ENCODE data around the gene SDK1.

Gene SDK1

DNA sequence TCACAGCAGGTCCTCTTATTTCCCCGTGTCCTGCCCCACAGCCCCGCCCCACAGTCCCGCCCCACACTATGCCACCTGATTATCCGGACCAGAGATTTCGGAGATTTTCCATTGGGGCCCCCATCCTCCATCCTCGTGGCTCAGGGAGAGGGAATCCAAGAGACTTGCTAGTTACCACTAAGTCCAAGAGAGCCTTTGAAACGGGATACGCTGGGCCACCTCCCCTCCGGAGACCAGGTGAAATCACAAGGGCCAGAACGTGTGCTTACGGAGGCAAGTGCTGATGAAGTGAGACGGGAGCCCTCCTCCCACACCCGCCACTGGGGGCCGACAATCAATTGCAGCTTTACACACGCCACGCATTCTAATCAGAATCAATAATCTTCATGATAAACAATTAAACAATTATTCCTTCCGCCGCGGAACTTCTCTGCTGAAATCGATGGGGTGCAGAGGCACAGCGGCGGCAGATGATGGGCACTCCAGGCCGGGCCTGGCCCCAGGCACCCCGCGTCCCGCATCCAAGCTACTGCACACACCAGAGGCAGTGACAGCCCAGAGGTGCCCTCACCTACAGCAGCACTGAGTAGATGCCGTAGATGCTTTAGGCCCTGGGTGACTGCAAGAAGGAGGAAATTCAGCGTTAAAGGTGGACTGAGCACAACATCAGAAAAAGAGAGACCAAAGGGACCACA is 847.0 kb downstream of the SDK1 start:
- DNase-seq = no peak

DNA sequence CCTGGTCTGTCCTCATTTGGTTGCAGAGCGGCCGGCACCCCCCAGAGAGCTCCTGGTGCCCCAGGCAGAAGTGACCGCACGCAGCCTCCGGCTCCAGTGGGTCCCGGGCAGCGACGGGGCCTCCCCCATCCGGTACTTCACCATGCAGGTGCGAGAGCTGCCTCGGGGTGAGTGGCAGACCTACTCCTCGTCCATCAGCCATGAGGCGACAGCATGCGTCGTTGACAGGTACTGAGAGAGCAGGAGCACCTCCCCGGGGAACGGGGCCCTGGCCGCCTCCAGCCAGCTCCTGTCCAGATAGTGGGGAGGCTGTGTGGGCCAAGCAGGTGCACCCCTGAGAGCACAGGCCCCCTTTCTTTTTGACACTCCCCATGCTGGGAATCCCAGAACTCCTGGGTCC is 848.2 kb downstream of the SDK1 start:
- DNase-seq = no peak

DNA sequence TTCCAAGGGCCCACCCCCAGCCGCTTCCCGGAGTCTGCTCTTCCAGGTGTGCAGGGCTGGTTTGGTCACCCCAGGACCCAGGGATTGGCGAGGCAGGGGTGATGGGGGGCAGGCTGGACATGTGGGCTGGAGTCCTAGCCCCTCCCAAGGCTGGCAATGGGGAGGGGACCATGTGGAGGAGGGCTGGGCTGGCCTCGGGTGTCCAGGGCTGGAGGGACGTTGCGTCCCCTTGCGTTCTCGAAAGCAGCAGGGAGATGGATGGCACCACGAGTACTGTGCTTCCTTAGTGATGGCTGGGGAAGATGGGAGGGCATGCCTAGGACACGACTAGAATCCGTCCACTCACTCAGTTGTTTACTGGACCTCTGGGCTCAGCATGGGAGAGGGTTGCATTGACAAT is 848.6 kb downstream of the SDK1 start:
- DNase-seq = no peak

DNA sequence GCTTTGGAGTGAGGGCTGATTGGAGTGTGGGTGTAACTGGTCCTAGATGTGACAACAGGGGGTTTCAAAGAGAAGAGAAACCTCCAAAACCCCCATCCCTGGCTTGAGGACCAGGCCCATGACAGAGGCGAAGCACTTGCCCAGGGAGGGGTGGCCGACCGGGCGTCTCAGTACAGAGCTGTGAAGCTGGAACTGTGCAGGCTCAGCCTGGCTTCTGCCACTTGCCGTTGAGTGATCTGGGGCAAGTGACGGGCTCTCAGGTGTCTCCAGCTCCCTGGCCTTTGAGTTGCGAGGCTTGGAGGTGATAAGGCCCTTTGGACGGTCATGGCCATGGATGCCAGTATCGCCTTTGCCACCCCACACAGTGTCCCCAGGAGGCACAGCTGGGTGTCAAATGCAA is 849.7 kb downstream of the SDK1 start:
- no peak for DNase-seq

DNA sequence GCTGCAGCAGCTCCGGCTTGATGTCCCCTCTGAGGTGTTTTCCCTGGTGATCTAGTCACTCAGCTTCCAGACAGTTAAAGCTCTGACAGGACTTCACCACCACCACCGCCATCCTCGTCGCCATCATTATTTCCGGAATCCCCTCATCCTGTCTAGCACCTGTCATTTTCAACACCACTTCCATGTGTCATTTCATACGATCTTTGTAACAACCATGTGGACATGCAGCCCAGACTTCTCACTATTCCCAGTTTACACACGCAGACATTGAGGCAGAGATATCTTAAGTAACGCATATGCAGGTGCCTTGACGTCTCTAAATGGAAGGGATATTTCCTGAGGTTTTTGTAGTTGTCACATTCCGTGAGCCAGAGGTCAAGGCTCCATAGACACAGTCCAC is 850.5 kb downstream of the SDK1 start:
- no peak for DNase-seq

DNA sequence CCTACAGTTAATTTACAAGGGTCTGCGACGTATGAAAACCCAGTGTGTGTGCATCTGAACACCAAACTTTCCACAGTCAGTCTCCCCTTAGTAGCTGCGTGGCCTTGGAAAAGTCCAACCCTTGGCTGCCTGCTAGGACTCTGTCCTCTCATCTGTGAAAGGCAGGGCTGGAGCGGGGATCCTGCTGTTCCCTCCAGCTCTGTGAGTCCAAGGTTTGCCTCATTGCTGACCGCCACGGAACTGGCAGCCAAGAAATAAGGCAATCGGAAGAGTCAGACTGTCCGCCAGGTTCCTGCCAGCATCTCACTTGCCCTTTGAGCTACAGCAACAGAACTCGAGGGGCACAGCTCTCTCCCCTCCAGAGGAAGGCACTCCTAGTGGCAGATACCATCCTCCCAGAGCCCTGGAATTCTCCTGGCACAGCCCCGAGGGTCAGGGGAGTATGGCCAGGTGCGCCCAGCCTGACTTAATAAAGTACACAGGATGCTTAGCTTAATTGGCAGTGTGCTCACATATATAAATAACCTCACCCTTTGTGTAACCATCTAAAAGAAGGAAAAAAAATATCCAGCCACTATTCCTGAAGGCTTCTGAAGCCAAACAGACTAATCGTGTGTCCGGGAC is 851.0 kb downstream of the SDK1 start:
- no peak for DNase-seq

DNA sequence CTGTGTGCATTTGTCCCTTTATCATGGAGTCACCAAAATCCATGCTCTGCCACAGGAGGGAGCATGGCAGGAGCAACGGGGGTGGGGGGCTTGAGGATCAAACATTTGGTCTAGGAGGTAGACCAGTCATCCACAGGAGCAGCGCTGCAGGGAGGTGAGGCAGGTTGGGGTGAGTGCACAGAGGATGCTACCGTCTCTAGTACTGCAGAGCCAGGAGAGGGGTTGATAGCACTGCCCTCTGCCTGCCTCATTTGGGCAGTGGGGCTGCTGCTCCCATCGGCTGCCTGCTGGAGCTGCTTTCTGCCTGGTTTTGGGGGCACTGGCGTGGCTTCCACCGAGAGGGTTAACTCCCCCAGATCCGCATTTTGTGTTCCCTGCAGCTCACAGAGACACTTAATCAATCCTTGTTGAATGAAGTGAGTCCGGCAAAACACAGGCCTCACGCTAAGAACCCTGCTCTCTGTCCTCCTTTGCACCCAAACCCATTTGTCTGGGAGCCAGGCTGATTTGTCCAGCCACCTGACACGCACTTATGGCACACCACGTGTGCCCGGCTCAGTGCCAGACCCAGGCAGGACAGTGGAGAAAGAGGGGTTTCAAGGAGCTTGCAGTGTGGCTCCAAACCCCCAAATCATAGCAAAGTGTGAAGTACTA is 854.0 kb downstream of the SDK1 start:
- DNase-seq = no peak

DNA sequence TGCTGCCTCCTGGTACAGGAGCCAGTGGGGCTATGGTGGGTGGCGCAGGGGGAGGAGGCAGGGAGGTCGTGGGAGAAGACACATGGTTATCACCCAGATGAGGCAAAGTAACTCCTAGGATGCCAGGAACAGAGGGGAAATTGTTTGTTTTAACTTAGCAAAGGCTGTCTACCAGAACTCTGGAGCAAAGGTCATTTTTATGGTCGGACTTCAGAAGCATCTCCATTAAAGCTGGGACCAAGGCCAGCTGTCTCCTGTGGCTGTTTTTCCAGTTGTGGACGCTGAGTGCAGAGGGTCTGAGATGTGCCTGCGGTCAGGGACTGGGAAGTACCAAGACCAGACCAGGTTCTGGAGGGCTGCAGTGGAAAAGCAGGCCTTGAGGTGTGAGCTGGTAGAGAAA is 855.1 kb downstream of the SDK1 start:
- no peak for DNase-seq

DNA sequence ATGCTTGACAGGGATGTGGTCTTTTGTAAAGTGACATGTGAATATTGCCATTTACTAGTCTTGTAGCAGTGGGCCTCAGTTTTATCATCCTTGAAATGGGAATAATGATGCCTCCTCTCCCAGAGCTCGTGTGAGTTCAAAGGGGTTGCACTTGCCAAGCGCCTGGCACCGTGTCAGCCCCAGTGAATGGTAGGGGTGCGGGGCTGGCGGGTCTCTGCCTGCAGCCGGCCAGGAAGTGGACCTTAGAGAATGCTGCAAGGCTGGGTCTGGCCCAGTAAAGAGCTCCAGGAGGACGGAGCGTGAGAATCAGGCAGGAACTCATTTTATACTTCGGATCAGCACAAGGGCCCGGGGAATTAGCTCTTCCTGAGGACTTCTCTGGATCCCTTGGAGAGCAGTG is 856.6 kb downstream of the SDK1 start:
- no peak for DNase-seq

DNA sequence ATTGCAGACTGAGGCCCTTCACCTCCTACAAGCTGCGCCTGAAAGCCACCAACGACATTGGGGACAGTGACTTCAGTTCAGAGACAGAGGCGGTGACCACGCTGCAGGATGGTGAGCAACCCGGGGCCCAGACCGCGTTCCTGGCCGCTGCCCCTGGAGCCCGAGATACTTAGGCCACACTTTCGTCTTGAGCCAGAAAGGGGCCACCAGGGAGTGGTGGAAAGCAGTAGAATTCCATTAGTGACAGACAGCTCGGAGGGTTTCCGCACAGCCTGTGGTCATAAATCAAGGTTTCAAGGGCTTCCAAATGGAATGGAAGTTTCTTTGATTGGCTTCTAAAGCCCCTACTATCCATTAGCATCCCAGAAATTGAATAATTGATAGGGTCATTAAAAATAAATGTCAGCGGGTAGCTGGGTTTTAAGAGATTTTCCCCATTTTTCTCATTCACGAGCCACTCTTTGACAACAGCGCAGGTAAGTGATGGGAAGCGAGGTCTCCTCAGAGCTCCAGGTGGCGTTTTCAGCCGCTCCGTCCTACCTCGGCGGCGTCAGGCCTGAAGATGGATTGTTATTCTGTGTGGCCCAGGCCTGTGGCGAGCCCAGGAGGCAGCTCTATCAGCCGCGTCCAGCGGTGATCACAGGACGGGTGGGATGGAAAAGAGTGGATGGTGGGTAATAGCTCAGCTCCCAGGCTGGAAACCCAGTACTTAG is 857.5 kb downstream of the SDK1 start:
- no peak for DNase-seq

DNA sequence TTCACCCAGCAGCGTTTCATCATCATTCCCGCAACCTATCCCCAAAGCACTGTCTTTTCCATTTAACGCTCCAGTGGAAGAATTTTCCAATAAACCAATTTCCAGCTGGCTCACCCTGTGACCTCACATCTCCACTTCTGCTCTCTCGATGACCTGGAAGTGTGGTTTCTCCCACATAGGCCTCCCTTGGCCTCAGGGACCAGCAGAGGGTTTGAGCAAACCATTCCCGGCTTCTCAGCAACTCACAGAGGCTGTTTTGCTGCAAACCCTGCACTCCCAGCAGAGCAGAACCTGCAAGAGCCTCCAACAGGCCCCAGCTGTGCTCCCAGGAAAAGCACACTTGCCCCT is 858.1 kb downstream of the SDK1 start:
- DNase-seq = no peak

DNA sequence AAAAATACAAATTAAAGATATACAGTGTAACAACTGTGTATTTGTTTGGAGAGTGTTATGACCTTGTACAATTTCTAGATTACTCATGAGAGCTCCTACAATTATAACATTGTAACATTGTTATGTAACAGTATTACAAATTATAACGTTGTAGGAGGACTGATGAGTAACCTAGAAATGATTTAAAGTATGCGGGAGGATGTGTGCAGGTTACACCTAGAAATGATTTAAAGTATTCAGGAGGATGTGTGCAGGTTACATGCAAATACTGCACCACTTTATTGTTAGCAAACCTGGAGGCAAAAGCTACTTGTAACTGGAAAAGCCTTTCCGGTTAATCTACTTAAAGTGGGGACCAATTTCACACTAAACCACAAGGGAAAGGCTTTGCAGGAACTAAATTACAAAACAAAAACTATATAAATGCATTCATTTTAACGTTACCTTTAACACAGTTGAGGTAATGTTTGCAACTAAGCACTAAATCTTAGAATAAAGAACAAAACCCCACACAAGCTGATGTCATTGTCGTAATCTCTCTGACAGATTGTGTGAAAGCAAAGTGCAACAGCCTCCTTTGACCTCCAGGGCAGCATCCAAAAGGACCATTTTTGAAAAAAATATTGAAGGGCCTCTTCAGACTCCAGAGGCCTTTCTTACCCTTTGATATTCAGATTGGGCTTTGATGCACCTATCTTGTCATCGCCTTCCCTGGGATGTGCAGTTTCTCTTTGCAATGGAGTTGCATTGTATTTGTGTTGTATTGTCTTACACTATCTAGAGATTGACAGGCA is 858.9 kb downstream of the SDK1 start:
- no peak for DNase-seq

DNA sequence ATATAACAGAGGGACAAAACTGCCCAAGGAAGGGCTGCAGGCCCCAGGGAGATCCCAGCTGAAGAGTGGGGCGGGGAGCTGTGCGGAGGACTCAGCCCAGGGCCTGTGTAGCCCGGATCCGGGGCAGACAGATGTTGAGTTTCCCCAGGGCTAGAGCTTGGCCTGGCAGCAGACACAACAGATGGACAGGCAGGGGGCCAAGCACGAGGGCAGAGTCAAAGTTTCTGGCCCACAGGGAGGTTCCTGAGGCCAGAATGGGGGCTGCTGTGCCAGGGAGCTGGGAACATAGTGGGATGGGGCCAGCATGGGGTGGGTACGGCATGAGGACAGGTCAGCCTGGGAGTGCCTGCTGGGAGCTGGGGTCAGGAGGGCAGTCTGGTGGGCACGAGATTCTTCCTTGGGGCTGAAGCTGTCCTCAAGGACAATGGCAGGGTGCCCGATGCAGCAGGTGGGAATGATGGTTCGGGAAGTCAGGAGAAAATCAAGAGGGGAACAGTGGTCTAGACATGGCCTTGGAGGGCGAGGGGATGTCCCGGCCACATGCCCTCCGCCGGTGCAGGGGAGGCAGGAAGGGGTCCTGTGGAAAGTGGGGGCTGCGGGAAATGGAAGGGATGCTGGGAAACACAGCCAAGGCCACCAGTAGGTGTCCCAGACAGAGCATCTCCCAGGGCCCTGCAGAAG is 862.0 kb downstream of the SDK1 start:
- DNase-seq = no peak

DNA sequence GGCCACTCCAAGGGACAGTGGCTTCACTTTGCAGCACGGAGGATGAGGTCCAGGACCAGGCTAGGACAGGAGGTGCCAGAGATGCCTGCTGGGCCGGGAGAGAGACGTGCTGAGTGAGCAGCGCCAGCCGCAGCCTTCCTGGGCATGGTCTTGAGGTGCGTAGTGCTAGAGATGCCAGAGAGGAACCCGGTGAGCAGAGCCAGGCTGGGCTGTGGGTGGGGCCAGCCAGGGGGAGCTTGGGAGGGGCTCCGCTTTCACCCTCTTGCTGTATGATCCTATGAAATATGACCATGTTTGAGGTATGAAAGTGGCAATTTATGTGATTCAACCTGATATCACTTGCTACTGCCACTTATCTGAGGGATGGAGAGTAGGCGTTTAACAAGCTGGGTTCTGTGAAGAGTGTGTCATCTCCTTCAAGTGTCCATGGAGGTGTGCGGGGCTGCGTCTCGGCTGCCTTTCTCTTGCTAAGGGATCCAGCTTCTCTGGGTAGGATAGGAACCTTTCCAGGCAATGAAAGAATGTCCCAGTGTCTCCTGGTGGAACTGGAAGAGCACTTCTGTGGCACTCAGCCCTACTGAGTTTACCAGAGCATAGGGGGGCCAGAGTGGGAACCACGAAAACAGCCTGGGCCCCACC is 862.6 kb downstream of the SDK1 start:
- no peak for DNase-seq

DNA sequence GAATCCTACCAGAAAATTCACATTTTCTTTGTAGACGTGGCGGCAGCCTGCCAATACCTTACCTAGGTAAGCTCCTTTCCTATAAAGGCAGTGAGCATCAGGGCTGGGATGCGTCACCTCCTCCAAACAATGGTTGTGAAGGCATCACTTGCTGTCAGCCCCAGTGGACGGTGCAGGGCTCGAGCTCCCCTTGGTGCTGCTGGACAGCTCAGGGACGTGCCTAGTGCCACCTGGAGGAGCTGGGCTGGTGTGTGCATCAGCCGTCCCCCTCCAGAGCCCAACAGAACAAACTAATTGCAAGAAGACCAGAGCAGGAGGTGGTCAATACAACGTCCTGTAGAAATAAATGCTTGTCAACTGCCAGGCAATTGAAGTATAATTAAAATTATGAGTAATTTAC is 863.5 kb downstream of the SDK1 start:
- no peak for DNase-seq

DNA sequence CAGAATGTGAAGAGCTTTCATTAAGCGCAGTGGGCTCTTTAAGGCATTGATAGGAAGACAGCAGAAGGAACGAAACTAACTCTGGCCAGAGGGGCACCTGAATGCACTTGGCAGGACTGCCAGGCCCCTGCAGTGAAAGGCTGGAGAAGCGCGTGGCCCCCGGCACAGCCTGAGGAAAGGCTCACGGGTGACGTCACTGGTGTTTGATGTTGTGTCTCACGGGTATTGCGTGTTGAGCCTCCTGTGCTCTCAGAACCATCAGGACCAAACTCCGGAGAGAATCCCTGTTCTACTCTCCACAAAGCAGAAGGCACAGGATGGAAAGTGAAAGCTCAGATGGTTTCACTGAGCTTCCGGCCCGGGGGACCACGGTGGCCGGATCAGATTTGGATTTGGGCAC is 865.3 kb downstream of the SDK1 start:
- no peak for DNase-seq

DNA sequence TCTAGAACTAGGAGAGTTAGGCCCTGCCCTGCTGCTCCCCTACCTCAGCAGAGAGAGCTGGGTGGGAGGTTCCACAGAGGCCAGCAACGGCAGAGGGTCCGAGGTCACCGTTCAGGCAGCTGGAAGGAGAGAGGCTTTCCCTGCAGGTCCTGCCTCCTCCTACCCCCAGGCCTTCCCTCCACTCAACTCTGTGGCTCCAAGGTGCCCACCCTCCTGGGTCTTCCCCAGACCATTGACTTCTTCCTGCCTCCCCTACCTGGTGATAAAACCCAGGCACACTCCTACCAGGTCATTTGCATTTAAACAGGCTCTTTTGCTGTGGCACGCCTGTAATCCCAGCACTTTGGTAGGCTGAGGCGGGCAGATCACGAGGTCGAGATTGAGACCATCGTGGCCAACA is 865.8 kb downstream of the SDK1 start:
- no peak for DNase-seq

DNA sequence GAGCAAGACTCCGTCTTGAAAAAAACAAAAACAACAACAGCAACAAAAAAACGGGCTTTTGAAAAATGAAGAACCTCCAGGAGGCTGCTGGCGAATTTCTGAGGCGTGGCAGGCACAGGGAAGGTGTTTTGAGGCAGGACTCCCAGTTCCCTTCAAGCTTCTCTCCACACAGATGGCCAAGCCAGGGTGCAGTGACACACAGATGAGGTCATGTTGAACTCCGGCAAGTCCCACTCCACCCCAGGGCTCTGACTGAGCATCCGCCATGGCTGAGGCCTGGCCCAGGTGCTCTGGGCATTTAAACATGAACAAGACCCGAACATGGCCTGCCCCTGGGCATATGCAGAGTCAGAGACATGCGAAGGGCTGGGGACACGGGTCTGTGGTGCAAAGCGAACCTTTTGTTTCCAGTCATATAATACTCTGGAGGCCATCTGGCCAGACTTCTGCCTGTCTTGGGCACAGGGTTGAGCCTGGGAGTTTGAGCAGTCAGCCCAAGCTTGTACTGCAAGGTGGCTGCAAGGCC is 866.4 kb downstream of the SDK1 start:
- no peak for DNase-seq

DNA sequence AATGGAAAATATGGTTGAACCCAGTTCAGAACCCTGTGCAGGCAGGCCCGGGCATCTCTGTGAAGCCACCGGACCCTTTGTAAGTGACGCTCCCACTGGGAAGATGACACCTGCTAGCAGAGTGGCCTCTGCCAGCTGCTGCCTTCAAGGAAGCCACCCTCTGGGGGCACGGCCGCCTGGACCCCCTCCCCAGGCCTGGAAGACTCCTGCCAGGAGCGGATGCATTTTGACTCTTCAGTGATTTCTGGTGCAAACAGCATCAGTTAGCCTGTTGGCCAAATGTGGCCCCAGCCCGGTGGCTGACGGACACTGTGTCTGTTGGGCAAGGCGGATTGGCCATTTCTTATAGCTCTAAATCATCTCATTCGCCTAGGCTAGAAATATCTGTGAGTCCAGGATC is 867.0 kb downstream of the SDK1 start:
- no peak for DNase-seq

DNA sequence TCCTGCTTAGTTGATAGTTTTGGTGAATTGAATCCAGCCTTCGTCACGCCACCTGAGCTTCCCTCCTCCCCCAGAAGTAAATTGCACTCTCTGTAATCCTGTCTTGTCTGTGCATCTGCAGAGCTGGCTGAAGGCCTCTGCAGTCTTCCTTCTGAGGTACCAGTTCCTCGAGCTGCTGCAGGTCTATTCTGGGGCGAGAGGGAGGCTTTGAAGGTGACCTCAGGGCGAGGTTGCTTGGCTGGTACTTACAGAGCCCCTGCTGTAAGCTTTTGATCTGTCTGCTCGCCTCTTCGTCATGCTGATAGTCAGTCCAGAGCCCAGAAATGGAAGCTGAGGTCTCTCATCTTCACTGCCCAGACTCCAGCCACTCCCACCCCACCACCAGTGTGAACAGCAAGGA is 867.5 kb downstream of the SDK1 start:
- DNase-seq = no peak

DNA sequence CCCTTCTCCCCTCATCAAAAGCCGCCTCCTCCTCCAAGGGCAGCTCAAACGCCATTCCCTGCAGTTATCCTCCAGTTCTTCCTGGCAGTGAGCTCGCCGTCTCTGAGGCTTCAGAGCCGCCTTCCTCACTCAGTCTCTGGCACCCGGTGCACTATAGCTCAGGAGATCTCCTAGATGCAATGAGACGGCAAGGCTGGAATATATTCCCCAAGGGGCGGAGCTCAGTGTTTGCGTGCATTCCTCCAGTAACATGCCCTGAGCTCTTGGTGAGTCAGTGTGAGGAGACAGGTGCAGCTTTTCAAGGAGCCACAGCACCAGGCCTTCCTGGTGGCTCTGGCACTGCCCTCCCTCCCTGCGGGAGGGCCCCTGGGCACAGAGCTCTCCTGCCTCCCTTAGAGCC is 868.4 kb downstream of the SDK1 start:
- no peak for DNase-seq

All from hippocampal formation (tissue), 2 donors.